Neutrophil (primary cell): Measurements from ENCODE around the gene ANKRD11.
A peak's percentile ranks its signal among the peaks of the same experiment; 100 is the strongest.
"Not testable (repeated sequence)": the region's sequence is repeated elsewhere in the genome, so short reads cannot be mapped to it uniquely, and the experiment has no call there.

ENCODE experiments used
- H3K27ac ChIP-seq: fragments of 200-600 bp; sonication (generic); 2 replicates; pipeline ENCODE4 v1.5.1; 2016; ENCODE audit warnings: mild to moderate bottlenecking, moderate library complexity
- H3K27me3 ChIP-seq: fragments of 200-600 bp; sonication (generic); 2 replicates; pipeline ENCODE4 v1.6.0; 2016; ENCODE audit warnings: mild to moderate bottlenecking
- H3K36me3 ChIP-seq: fragments of 200-600 bp; sonication (generic); 2 replicates; pipeline ENCODE4 v1.5.1; 2017
- H3K4me1 ChIP-seq, 2 experiments: fragments of 200-600 bp in 1 of 2; sonication (generic) in 1 of 2; 1 replicate in 1 of 2; 2 replicates in 1 of 2; pipeline versions ENCODE4 v1.5.1 to v1.6.1; 2013 to 2016; ENCODE audit warnings: low read depth in 1 of 2, low read length in 1 of 2, mild to moderate bottlenecking in 1 of 2, moderate library complexity in 1 of 2; ENCODE audit not compliant: control insufficient read depth in 1 of 2, insufficient read depth in 1 of 2
- H3K4me3 ChIP-seq, 2 experiments: fragments of 200-600 bp in 1 of 2; sonication (generic) in 1 of 2; 1 replicate in 1 of 2; 2 replicates in 1 of 2; pipeline ENCODE4 v1.5.1; 2013 to 2016; ENCODE audit warnings: low read depth in 1 of 2, low read length in 1 of 2, mild to moderate bottlenecking in 1 of 2, moderate library complexity in 1 of 2
- H3K9me3 ChIP-seq: fragments of 200-600 bp; sonication (generic); 2 replicates; pipeline ENCODE4 v1.5.1; 2016
- TF ChIP-seq, protein P1 (sequence below): fragments of 200-600 bp; sonication (generic); IDR thresholded peaks from 2 replicates; pipeline ENCODE4 v1.5.1; 2016; ENCODE audit warnings: antibody characterized with exemption

Gene ANKRD11

DNA sequence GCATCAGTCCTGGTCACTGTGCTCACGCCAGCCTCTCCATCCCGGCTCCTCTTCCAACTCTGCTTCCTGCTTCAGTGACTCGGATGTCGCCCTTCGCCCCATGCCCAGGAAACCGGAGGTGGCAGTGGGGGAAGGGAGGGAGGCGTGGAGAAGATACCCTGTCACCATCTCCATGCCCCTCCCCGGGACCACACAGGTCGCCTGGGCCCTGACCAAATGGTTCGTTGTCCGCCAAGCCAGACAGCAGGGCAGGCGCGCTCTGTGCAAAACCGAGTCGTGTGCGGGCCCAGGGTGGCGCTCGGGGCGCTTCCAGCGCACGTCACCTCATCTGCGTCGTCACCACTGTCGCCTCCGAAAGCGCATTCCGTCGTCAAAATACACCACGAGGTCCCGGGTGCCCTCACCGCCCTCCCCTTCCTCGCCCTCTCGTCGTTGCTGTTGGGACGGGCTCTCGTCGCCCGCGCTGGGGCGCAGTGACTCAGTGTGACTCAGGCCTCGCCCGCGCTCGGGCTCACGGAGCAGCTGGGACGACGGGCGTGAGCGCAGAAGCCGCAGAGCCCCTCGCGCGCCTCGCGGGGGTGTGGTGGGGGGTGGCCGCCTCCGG is 233.6 kb downstream of the ANKRD11 start:
- H3K4me1 ChIP-seq, result peaks cover 18 to 25% of the 10 kb centered on the region in 2 experiments
- peak overlapping the region; percentile 30 to 47 for H3K4me3 ChIP-seq
- TF ChIP-seq, protein P1, sequence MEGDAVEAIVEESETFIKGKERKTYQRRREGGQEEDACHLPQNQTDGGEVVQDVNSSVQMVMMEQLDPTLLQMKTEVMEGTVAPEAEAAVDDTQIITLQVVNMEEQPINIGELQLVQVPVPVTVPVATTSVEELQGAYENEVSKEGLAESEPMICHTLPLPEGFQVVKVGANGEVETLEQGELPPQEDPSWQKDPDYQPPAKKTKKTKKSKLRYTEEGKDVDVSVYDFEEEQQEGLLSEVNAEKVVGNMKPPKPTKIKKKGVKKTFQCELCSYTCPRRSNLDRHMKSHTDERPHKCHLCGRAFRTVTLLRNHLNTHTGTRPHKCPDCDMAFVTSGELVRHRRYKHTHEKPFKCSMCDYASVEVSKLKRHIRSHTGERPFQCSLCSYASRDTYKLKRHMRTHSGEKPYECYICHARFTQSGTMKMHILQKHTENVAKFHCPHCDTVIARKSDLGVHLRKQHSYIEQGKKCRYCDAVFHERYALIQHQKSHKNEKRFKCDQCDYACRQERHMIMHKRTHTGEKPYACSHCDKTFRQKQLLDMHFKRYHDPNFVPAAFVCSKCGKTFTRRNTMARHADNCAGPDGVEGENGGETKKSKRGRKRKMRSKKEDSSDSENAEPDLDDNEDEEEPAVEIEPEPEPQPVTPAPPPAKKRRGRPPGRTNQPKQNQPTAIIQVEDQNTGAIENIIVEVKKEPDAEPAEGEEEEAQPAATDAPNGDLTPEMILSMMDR, result no peak
- peaks cover 37% of the 10 kb centered on the region for H3K27me3 ChIP-seq
- H3K27ac ChIP-seq, result no peak overlapping the region
- no peaks in the 10 kb centered on the region for H3K9me3 ChIP-seq
- H3K36me3 ChIP-seq, result no peaks in the 10 kb centered on the region

DNA sequence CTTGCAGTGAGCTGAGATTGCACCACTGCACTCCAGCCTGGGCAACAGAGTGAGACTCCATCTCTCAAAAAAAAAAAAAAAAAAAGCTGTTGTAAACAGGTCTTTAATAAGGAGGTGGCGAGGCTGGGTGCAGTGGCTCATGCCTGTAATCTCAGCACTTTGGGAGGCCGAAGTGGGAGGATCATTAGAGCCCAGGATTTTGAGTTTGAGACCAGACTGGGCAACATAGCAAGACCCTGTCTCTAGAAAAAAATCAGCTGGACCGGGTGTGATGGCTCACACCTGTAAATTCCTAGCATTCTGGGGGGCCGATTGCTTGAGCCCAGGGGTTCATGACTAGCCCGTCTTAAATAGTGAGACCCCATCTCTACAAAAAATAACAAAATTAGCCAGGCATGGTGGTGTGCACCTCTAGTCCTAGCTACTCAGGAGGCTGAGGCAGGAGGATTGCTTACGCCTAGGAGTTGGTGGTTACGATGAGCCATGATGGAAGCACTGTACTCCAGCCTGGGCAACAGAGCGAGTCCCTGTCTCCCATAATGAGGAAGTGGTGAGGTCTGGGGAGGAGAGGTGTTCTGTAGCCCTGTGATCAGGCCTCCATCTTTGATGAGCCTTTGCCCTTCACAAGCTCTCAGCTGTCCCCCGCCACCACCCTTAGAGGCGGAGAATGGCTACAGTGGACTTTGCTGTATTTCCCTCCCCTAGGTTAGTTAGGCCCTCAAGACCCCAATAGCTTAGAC is 236.6 kb downstream of the ANKRD11 start:
- no peak overlapping the region for H3K4me3 ChIP-seq
- no peak overlapping the region for H3K27ac ChIP-seq
- no peaks in the 10 kb centered on the region for H3K9me3 ChIP-seq
- peaks cover 28% of the 10 kb centered on the region for H3K27me3 ChIP-seq
- H3K36me3 ChIP-seq, result no peaks in the 10 kb centered on the region
- H3K4me1 ChIP-seq, result peaks cover 18 to 25% of the 10 kb centered on the region in 2 experiments
- TF ChIP-seq, protein P1, result no peak

DNA sequence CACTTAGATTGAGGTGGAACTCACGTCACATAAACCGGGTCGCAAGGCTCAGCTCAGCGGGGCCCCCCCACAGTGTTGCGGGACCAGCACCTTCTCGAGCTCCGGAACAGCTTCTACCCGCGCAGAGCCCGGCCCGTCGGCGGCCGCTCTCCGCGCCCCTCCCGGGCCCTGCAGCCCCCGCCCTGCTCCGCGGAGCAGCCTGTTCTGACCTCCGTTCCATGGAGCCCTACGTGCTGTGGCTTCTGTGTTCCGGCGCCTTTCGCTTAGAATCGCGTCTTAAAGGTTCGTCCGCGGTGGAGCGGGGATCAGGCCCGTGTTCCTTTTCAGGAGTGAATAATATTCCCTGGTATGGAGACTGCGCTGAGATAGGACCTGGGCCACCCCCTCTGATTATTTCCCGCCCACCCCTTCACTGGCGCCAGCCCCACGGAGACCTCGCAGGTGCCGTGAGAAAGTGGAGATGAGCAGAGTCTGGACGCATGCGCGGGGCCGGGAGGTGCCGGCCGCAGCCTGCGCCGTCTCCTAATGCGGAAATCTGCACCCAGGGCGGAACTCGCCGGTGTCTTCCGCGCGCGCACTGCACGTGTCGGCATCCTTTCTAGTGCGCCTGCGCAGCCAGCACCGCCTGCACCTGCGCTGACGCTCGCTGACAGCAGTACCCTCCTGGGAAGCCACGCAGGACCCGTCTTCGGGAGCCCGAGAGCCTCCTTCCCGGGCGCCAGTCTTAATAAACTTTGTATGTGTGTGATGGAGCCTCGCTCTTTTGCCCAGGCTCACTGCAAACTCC is 242.0 kb downstream of the ANKRD11 start:
- no peaks in the 10 kb centered on the region for H3K36me3 ChIP-seq
- H3K9me3 ChIP-seq, result no peaks in the 10 kb centered on the region
- TF ChIP-seq, protein P1, result no peak
- H3K4me1 ChIP-seq, result peaks cover 7 to 11% of the 10 kb centered on the region in 2 experiments
- peak overlapping the region; percentile 45 to 65 for H3K4me3 ChIP-seq
- H3K27ac ChIP-seq, result no peak overlapping the region
- peaks cover 36% of the 10 kb centered on the region for H3K27me3 ChIP-seq

DNA sequence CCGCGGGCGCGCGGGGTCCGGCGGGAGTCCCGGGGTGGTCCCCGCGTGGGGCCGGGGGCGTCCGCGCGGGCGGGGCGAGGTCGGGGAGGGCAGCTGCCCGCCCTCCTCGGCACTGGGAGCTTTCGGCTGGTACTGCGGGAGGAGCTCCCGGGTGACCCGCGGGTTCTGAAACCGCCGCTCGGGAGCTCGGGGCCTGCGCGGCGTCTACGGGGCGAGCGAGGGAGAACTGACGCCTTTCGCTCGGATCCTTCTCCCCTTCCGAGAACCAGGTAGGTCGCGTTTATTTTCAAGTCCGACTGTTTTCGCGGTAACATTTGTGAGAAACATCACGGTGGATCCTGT is 242.7 kb downstream of the ANKRD11 start:
- not testable (repeated sequence) for H3K9me3 ChIP-seq
- H3K27ac ChIP-seq, result peak overlapping the region; percentile 32
- peaks cover 7 to 11% of the 10 kb centered on the region in 2 experiments for H3K4me1 ChIP-seq

DNA sequence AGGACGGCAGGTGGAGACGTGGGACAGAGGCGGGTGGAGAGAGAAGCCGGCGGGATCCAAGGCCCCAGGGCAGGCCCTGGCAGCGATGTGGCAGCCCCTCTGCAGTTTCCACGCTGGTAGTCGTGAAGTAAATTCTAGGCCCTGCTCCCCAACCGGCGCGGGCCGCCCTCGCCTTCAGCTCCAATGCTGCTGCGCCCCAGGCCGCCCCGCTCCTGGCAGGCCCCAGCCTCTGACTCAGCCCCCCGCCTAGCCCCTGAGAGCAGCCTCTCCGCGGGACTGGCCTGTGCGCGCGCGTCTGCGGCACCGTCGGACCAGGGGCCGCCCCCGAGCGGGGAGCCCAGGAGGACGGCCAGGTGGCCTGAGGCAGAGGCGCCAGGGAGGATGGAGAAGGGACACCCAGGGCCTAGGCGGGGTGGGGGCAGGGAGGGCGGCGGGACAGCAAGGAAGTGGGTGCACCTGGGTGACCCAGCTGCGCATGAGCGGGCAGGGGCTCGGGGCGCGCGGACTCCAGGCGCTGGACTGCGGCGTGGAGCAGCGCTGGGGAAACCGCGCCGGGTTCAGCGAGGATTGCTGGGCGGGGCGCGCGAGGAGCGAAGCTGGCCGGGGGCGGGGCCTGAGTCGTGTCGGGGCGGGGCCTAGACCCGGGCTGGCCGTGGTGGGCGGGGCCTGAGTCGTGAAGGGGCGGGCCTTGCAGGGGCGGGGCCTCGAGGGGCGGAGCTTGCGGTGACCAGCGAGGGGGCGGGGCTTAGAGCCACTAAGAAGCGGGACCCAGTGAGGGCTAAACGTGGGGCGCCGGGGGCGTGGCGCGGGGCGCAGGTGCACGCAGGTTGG is 243.2 kb downstream of the ANKRD11 start:
- Histone ChIP-seq H3K27me3 (peaks cover 36% of the 10 kb centered on the region), H3K27ac (peak overlapping the region; percentile 32), H3K4me1 (peaks cover 7 to 11% of the 10 kb centered on the region in 2 experiments), H3K9me3 (no peaks in the 10 kb centered on the region), H3K36me3 (no peaks in the 10 kb centered on the region), H3K4me3 (peak overlapping the region; percentile 45 to 65)
- TF ChIP-seq, protein P1, result no peak

More for the DNA sequence above, 242.7 kb downstream of the ANKRD11 start:
- not testable (repeated sequence) for H3K36me3 ChIP-seq
- H3K27me3 ChIP-seq, result peaks cover 36% of the 10 kb centered on the region
- H3K4me3 ChIP-seq, result peak overlapping the region; percentile 45 to 65
